RKO (cell line): ENCODE measurements around the gene C1orf35.

Experiments
- DNase-seq: peaks from one replicate; pipeline ENCODE4 v3.0.0-alpha.2; 2016; ENCODE audit warnings: low spot score

C1orf35 gene

GRCh38 chr1:228063251-228064191, 39.6 kb downstream of the C1orf35 start:
- DNase-seq, result no peak

- no peak for DNase-seq
Measured at GRCh38 chr1:228062812-228063211, 40.3 kb downstream of the C1orf35 start.

- no peak for DNase-seq
Measured at GRCh38 chr1:228062085-228062791, 40.9 kb downstream of the C1orf35 start.

- DNase-seq, result no peak
Measured at GRCh38 chr1:228061411-228062084, 41.6 kb downstream of the C1orf35 start.

DNA sequence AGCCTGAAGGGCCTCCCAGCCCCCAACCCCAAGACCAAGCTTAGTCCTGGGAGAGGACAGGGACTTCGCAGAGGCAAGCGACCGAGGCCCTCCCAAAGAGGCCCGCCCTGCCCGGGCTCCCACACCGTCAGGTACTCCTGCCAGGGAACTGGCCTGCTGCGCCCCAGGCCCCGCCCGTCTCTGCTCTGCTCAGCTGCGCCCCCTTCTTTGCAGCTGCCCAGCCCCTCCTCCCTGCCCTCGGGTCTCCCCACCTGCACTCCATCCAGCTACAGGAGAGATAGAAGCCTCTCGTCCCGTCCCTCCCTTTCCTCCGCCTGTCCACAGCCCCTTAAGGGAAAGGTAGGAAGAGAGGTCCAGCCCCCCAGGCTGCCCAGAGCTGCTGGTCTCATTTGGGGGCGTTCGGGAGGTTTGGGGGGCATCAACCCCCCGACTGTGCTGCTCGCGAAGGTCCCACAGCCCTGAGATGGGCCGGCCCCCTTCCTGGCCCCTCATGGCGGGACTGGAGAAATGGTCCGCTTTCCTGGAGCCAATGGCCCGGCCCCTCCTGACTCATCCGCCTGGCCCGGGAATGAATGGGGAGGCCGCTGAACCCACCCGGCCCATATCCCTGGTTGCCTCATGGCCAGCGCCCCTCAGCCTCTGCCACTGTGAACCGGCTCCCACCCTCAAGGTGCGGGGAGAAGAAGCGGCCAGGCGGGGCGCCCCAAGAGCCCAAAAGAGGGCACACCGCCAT, 42.5 kb downstream of the C1orf35 start:
- DNase-seq, result no peak

DNA sequence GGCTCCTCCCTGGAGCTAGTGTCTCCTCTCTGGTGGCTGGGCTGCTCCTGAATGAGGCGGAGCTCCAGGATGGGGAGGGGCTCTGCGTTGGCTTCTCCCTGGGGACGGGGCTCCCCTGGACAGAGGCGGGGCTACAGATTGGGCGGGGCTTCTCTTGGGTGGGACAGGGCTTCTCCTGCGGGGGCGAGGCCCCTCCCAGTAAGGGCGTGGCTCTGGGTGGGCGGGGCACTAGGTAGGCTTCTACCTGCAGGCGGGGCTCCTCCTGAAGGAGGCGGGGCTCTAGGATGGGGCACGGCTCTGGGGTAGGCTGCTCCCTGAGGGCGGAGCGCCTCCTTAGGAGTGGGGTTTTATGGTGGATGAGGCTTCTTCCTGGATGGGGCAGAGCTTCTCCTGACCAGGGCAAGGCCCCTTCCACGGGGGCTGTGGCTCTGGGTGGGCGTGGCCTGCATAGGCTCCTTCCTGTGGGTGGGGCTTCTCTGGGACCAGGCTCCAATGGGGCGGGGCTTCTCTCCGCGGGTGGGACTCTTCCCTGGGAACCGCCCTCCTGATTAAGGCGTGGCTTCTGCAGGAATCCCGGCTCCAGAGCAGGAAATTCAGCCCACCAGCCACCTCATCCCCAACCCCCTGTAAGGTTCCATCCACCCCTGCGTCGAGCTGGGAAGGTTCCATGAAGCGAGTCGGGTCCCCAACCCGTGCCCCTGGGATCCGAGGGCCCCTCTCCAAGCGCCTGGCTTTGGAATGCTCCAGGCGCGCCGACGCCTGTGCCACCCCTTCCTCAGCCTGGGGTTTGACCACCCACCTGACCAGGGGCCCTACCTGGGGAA, 43.3 kb downstream of the C1orf35 start:
- DNase-seq, result no peak

DNA sequence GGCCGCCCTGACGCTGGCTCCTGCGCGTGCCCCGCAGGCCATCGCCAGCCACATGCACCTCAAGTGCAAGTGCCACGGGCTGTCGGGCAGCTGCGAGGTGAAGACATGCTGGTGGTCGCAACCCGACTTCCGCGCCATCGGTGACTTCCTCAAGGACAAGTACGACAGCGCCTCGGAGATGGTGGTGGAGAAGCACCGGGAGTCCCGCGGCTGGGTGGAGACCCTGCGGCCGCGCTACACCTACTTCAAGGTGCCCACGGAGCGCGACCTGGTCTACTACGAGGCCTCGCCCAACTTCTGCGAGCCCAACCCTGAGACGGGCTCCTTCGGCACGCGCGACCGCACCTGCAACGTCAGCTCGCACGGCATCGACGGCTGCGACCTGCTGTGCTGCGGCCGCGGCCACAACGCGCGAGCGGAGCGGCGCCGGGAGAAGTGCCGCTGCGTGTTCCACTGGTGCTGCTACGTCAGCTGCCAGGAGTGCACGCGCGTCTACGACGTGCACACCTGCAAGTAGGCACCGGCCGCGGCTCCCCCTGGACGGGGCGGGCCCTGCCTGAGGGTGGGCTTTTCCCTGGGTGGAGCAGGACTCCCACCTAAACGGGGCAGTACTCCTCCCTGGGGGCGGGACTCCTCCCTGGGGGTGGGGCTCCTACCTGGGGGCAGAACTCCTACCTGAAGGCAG, 44.0 kb downstream of the C1orf35 start:
- DNase-seq, result no peak

- DNase-seq, result no peak
Measured at GRCh38 chr1:228058172-228058948, 44.8 kb downstream of the C1orf35 start.
